CD4-positive, alpha-beta T cell treated with Interleukin-2 at 100 ng/mL for 4 hours (primary cell): ENCODE results near the gene GSTCD.
"Not testable (repeated sequence)": the region's sequence is repeated elsewhere in the genome, so short reads cannot be mapped to it uniquely, and the experiment has no call there.

Experiments used
- DNase-seq: peaks from one replicate; pipeline ENCODE4 v3.0.0-alpha.2; 2020; ENCODE audit warnings: low spot score

GSTCD gene

GRCh38 chr4:105708181-105709080 lies at the start of gene GSTCD, which contains the start of gene INTS12:
Gene GSTCD, plus strand, starts transcription at chr4:105708784. Its CDS starts 8,830 bp downstream, at chr4:105717614.
Gene INTS12, minus strand, starts transcription at chr4:105708689. Its CDS starts 8,684 bp downstream, at chr4:105700005.
- DNase-seq = peak; percentile 91

- DNase-seq = no peak
These were observed 49.4 kb upstream of the GSTCD start for GRCh38 chr4:105659190-105659589.

- no peak for DNase-seq
These were observed 47.6 kb upstream of the GSTCD start for GRCh38 chr4:105661028-105661427.

- no peak for DNase-seq
These were observed 45.5 kb upstream of the GSTCD start for GRCh38 chr4:105662935-105663675.

GRCh38 chr4:105666693-105667092 lies 41.9 kb upstream of the GSTCD start:
- DNase-seq = no peak

- DNase-seq = no peak
These were observed 37.9 kb upstream of the GSTCD start for GRCh38 chr4:105670684-105671083.

GRCh38 chr4:105671301-105671700 lies 37.3 kb upstream of the GSTCD start:
- no peak for DNase-seq

- no peak for DNase-seq
These were observed 34.6 kb upstream of the GSTCD start for GRCh38 chr4:105674011-105674410.

- DNase-seq = no peak
These were observed 30.9 kb upstream of the GSTCD start for GRCh38 chr4:105677709-105678108.

- DNase-seq = no peak
These were observed 29.4 kb upstream of the GSTCD start for GRCh38 chr4:105679186-105679585.

- no peak for DNase-seq
These were observed 25.5 kb upstream of the GSTCD start for GRCh38 chr4:105683038-105683437.

- no peak for DNase-seq
These were observed 22.0 kb upstream of the GSTCD start for GRCh38 chr4:105686571-105686970.

- DNase-seq = not testable (repeated sequence)
These were observed 13.8 kb upstream of the GSTCD start for GRCh38 chr4:105694812-105695211.

- not testable (repeated sequence) for DNase-seq
These were observed 12.8 kb upstream of the GSTCD start for GRCh38 chr4:105695832-105696231.

- no peak for DNase-seq
These were observed 10.0 kb upstream of the GSTCD start for GRCh38 chr4:105698607-105699006.

- peak; percentile 4 for DNase-seq
These were observed 803 bp upstream of the GSTCD start for GRCh38 chr4:105707782-105708180.

- peak; percentile 4 for DNase-seq
These were observed 482 bp downstream of the GSTCD start for GRCh38 chr4:105709081-105709450.

- no peak for DNase-seq
These were observed 1.5 kb downstream of the GSTCD start for GRCh38 chr4:105710012-105710600.

GRCh38 chr4:105710678-105711077 lies 2.1 kb downstream of the GSTCD start:
- no peak for DNase-seq

GRCh38 chr4:105712766-105713165 lies 4.2 kb downstream of the GSTCD start:
- no peak for DNase-seq

GRCh38 chr4:105714071-105714521 lies 5.5 kb downstream of the GSTCD start:
- DNase-seq = no peak

- DNase-seq = no peak
These were observed 6.3 kb downstream of the GSTCD start for GRCh38 chr4:105714932-105715331.
